ENCODE data around the gene CD81. TPM values are rescaled to one million over a fixed set of nuclear protein-coding genes. Genes with fewer than 3 reads are reported as not detected.

Gene CD81
- total and polyA plus RNA-seq, 10 of the 15 experiments (the other 5 are each of a cell fraction or from before 2014, with no cell fraction given) = 2.0 to 145 (median 57.2) TPM

- Histone ChIP-seq H3K27ac (ENCODE audit: control insufficient read depth, insufficient read depth) (no peak overlapping the region), H4K20me1 (ENCODE audit: control insufficient read depth, insufficient read depth) (no peaks in the 10 kb centered on the region), H3K27me3 (replicated peaks in 1 of 2; ENCODE audit: control insufficient read depth in 2 of 2, insufficient read depth in 2 of 2, low read length in 1 of 2) (no peaks in the 10 kb centered on the region; a peak in 2 of 4 replicates), H3K9ac (ENCODE audit: control insufficient read depth, insufficient read depth, low read length) (no peak overlapping the region), H3K4me1 (ENCODE audit: control insufficient read depth, insufficient read depth, low read length) (no peaks in the 10 kb centered on the region), H3K4me2 (ENCODE audit: control insufficient read depth, insufficient read depth) (no peak overlapping the region), H3K79me2 (ENCODE audit: control insufficient read depth, insufficient read depth, low read length) (no peaks in the 10 kb centered on the region), H3K36me3 (ENCODE audit: control insufficient read depth in 2 of 2, insufficient read depth in 2 of 2, low read length in 1 of 2) (no peaks in the 10 kb centered on the region), H3K4me3 (no peak overlapping the region), H3K9me3 (replicated peaks; ENCODE audit: control insufficient read depth, insufficient read depth, low read length) (no peaks in the 10 kb centered on the region), H2AFZ (ENCODE audit: control insufficient read depth, low read depth, low read length) (no peak overlapping the region)
- ChIA-PET POLR2A (no interaction called here), RAD21 (ENCODE audit: unreplicated experiment) (no interaction called here), SMC1A (ENCODE audit: uncharacterized antibody, unreplicated experiment) (no interaction called here), CTCF (no interaction called here)
- WGBS (ENCODE audit: insufficient coverage, insufficient replicate concordance, low lambda C conversion rate, missing lambda C conversion rate) = 39% methylated on average over 9 of the region's 9 CpGs
- DNase-seq (ENCODE audit: low read depth, low spot score) (no peak), FAIRE-seq (no peak), ATAC-seq (no peak)
- intact Hi-C loops (cut with micrococcal nuclease; ENCODE audit: unreplicated experiment) = no loop called here
- in situ Hi-C loops (cut with MboI) = no loop called here
- BruUV-seq (replicated peaks) = no TSS peak
- TF ChIP-seq NKRF (conservative IDR thresholded peaks at IDR 0.05) (no peak), E4F1 (IDR thresholded peaks at IDR 0.05; ENCODE audit: borderline replicate concordance, partially characterized antibody) (no peak), CREM (IDR thresholded peaks at IDR 0.05; ENCODE audit: low read depth) (no peak), RAD51 (IDR thresholded peaks at IDR 0.05) (no peak), ZBTB4 (CRISPR knock-in tag; IDR thresholded peaks at IDR 0.05) (no peak), ELK1 (IDR thresholded peaks at IDR 0.05; ENCODE audit: low read depth, low read length) (no peak), BCL11A (IDR thresholded peaks at IDR 0.05; ENCODE audit: low read depth, low read length) (no peak)
- TF ChIP-seq, protein P1, sequence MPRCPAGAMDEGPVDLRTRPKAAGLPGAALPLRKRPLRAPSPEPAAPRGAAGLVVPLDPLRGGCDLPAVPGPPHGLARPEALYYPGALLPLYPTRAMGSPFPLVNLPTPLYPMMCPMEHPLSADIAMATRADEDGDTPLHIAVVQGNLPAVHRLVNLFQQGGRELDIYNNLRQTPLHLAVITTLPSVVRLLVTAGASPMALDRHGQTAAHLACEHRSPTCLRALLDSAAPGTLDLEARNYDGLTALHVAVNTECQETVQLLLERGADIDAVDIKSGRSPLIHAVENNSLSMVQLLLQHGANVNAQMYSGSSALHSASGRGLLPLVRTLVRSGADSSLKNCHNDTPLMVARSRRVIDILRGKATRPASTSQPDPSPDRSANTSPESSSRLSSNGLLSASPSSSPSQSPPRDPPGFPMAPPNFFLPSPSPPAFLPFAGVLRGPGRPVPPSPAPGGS (IDR thresholded peaks at IDR 0.05; ENCODE audit: borderline replicate concordance, insufficient read depth, low read depth, low read length, poor library complexity, severe bottlenecking) = no peak
These were observed 15.5 kb upstream of the CD81 start for GRCh38 chr11:2361565-2361964.

Measured in GM12878 (cell line).